Measurements from ENCODE around the gene CHCT1. TPM values are rescaled to one million over a fixed set of nuclear protein-coding genes. Genes with fewer than 3 reads are reported as not detected.
A peak's percentile ranks its signal among the peaks of the same experiment; 100 is the strongest.
"Not testable (repeated sequence)": the region's sequence is repeated elsewhere in the genome, so short reads cannot be mapped to it uniquely, and the experiment has no call there.

CHCT1 gene
- total RNA-seq, 1 donor from 2014 or later, result not detected

GRCh38 chr17:60421273-60422161 lies 772 bp upstream of the CHCT1 start:
- no peaks in the 10 kb centered on the region for H3K36me3 Mint-ChIP-seq
- no peaks in the 10 kb centered on the region for H3K27me3 Mint-ChIP-seq (ENCODE audit: low read depth)
- H3K9me3 Mint-ChIP-seq, result no peaks in the 10 kb centered on the region
- peak overlapping the region; percentile 69 for H3K4me3 Mint-ChIP-seq
- H3K4me1 Mint-ChIP-seq, result peaks cover 6% of the 10 kb centered on the region
- peak; percentile 50 to 78 for DNase-seq (ENCODE audit: low spot score in 2 of 2, unreplicated experiment in 2 of 2)
- TF ChIP-seq CTCF (IDR thresholded peaks at IDR 0.05; ENCODE audit: unreplicated experiment), result peak; percentile 90
- peak overlapping the region; percentile 13 for H3K27ac Mint-ChIP-seq

GRCh38 chr17:60423865-60424264 lies 1.6 kb downstream of the CHCT1 start:
- H3K9me3 Mint-ChIP-seq, result no peaks in the 10 kb centered on the region
- H3K27ac Mint-ChIP-seq, result no peak overlapping the region
- peaks cover 6% of the 10 kb centered on the region for H3K4me1 Mint-ChIP-seq
- TF ChIP-seq CTCF (IDR thresholded peaks at IDR 0.05; ENCODE audit: unreplicated experiment), result no peak
- no peaks in the 10 kb centered on the region for H3K36me3 Mint-ChIP-seq
- no peak for DNase-seq (ENCODE audit: low spot score in 2 of 2, unreplicated experiment in 2 of 2)
- H3K4me3 Mint-ChIP-seq, result no peak overlapping the region
- H3K27me3 Mint-ChIP-seq (ENCODE audit: low read depth), result no peaks in the 10 kb centered on the region

- TF ChIP-seq CTCF (IDR thresholded peaks at IDR 0.05; ENCODE audit: unreplicated experiment), result no peak
- Mint-ChIP-seq H3K27ac (no peak overlapping the region), H3K4me1 (peaks cover 6% of the 10 kb centered on the region), H3K36me3 (no peaks in the 10 kb centered on the region), H3K9me3 (no peaks in the 10 kb centered on the region), H3K27me3 (ENCODE audit: low read depth) (no peaks in the 10 kb centered on the region), H3K4me3 (no peak overlapping the region)
- DNase-seq (ENCODE audit: low spot score in 2 of 2, unreplicated experiment in 2 of 2), result no peak
These were observed 3.3 kb downstream of the CHCT1 start for GRCh38 chr17:60425626-60426025.

GRCh38 chr17:60426596-60426995 lies 4.3 kb downstream of the CHCT1 start:
- TF ChIP-seq CTCF (IDR thresholded peaks at IDR 0.05; ENCODE audit: unreplicated experiment), result no peak
- H3K27ac Mint-ChIP-seq, result no peak overlapping the region
- no peak for DNase-seq (ENCODE audit: low spot score in 2 of 2, unreplicated experiment in 2 of 2)
- no peak overlapping the region for H3K4me3 Mint-ChIP-seq
- peaks cover 3% of the 10 kb centered on the region for H3K4me1 Mint-ChIP-seq
- H3K9me3 Mint-ChIP-seq, result no peaks in the 10 kb centered on the region
- no peaks in the 10 kb centered on the region for H3K36me3 Mint-ChIP-seq
- H3K27me3 Mint-ChIP-seq (ENCODE audit: low read depth), result no peaks in the 10 kb centered on the region

- not testable (repeated sequence) for H3K36me3 Mint-ChIP-seq; H3K9me3 Mint-ChIP-seq; H3K4me1 Mint-ChIP-seq; H3K4me3 Mint-ChIP-seq; DNase-seq (ENCODE audit: low spot score in 2 of 2, unreplicated experiment in 2 of 2); H3K27me3 Mint-ChIP-seq (ENCODE audit: low read depth); H3K27ac Mint-ChIP-seq
These were observed 6.2 kb downstream of the CHCT1 start for GRCh38 chr17:60428491-60428890.

- H3K27ac Mint-ChIP-seq, H3K4me1 Mint-ChIP-seq: not testable (repeated sequence)
These were observed 8.3 kb downstream of the CHCT1 start for GRCh38 chr17:60430561-60430960.

GRCh38 chr17:60433021-60433997 lies 11.0 kb downstream of the CHCT1 start:
- not testable (repeated sequence) for H3K4me1 Mint-ChIP-seq; H3K27me3 Mint-ChIP-seq (ENCODE audit: low read depth); H3K4me3 Mint-ChIP-seq; H3K27ac Mint-ChIP-seq; H3K36me3 Mint-ChIP-seq
- peak in 1 of 2 experiments; percentile 17 for DNase-seq (ENCODE audit: low spot score in 2 of 2, unreplicated experiment in 2 of 2)
- peaks cover 12% of the 10 kb centered on the region for H3K9me3 Mint-ChIP-seq

More at GRCh38 chr17:60430561-60430960, 8.3 kb downstream of the CHCT1 start:
- H3K27me3 Mint-ChIP-seq (ENCODE audit: low read depth); H3K4me3 Mint-ChIP-seq; H3K36me3 Mint-ChIP-seq: not testable (repeated sequence)
- H3K9me3 Mint-ChIP-seq, result peaks cover 12% of the 10 kb centered on the region
- peak in 1 of 2 experiments; percentile 2 for DNase-seq (ENCODE audit: low spot score in 2 of 2, unreplicated experiment in 2 of 2)
